Endothelial cell of umbilical vein (primary cell): Measurements from ENCODE around the gene AIRE. TPM values are rescaled to one million over a fixed set of nuclear protein-coding genes. Genes with fewer than 3 reads are reported as not detected.

Experiments used
- BruUV-seq: library from RNA; stranded (reverse); fragments of 400-500 nt; replicated peaks from 2 replicates; lab custom pipeline; 2021; lab: Mats Ljungman, UMichigan
- CTCF ChIA-PET: fragments of 300-600, 350-600 bp; sonication (Branson Sonifier 250); formaldehyde crosslinking; loops from one replicate; lab custom pipeline; 2021; ENCODE audit warnings: antibody characterized with exemption, inconsistent platforms; lab: Charles Lee
- POLR2A ChIA-PET: fragments of 300-600, 350-600 bp; sonication (Branson Sonifier 250); formaldehyde crosslinking; loops from one replicate; lab custom pipeline; 2021; ENCODE audit warnings: antibody characterized with exemption, inconsistent platforms; lab: Charles Lee
- DNase-seq: peaks from one replicate; pipeline ENCODE4 v3.0.0-alpha.2; 2011; ENCODE audit warnings: low read depth, low spot score
- FAIRE-seq: peaks from 2 replicates; lab custom pipeline; 2011; peaks lifted over from hg19 to GRCh38; lab: Jason Lieb, UNC
- H2AFZ ChIP-seq: 2 replicates; pipeline ENCODE4 v1.6.0; 2012; ENCODE audit warnings: low read depth, low read length, control low read depth, inconsistent platforms
- H3K27ac ChIP-seq: 2 replicates; pipeline ENCODE4 v1.5.1; 2011; ENCODE audit warnings: low read depth, mild to moderate bottlenecking, control low read depth, low read length, moderate library complexity; ENCODE audit not compliant: insufficient read depth
- H3K27me3 ChIP-seq, 2 experiments: 2 replicates each; pipeline versions ENCODE4 v1.6.0 to v1.6.1; 2011; ENCODE audit warnings: low read length in 2 of 2, mixed read lengths in 1 of 2; ENCODE audit not compliant: control insufficient read depth in 2 of 2, insufficient read depth in 2 of 2
- H3K36me3 ChIP-seq, 2 experiments: 2 replicates in 1 of 2; 3 replicates in 1 of 2; pipeline ENCODE4 v1.5.1; 2011; ENCODE audit warnings: low read length in 2 of 2, mild to moderate bottlenecking in 1 of 2, moderate library complexity in 1 of 2; ENCODE audit not compliant: control insufficient read depth in 2 of 2, insufficient read depth in 2 of 2; ENCODE audit errors: extremely low read depth in 1 of 2
- H3K4me1 ChIP-seq: 3 replicates; pipeline ENCODE4 v1.5.1; 2011; ENCODE audit warnings: mild to moderate bottlenecking, low read length; ENCODE audit not compliant: control insufficient read depth, insufficient read depth; ENCODE audit errors: extremely low read depth
- H3K4me2 ChIP-seq: 2 replicates; pipeline ENCODE4 v1.6.1; 2011; ENCODE audit warnings: low read length, control low read depth, mixed read lengths; ENCODE audit not compliant: insufficient read depth
- H3K4me3 ChIP-seq, 3 experiments: fragments of 200-600 bp in 1 of 3; sonication (generic), shearing (Covaris generic) in 1 of 3; replicated peaks in 1 of 3; 2 replicates each; pipeline ENCODE4 v1.5.1; 2011 to 2016; ENCODE audit warnings: control low read depth in 3 of 3, low read length in 3 of 3, mild to moderate bottlenecking in 2 of 3, inconsistent platforms in 1 of 3, low read depth in 1 of 3, moderate library complexity in 1 of 3; ENCODE audit not compliant: insufficient read depth in 1 of 3
- H3K79me2 ChIP-seq: 2 replicates; pipeline ENCODE4 v1.6.0; 2012; ENCODE audit warnings: low read length, inconsistent platforms; ENCODE audit not compliant: control insufficient read depth, insufficient read depth
- H3K9ac ChIP-seq: replicated peaks from 2 replicates; pipeline ENCODE3; 2011; ENCODE audit warnings: low read length, control low read depth; ENCODE audit not compliant: insufficient read depth; ENCODE audit errors: extremely low read depth
- H3K9me1 ChIP-seq: replicated peaks from 3 replicates; pipeline ENCODE4 v1.6.0; 2011; ENCODE audit warnings: mild to moderate bottlenecking, low read length; ENCODE audit not compliant: control insufficient read depth, insufficient read depth; ENCODE audit errors: extremely low read depth
- H3K9me3 ChIP-seq: replicated peaks from 2 replicates; pipeline ENCODE4 v1.5.1; 2012; ENCODE audit warnings: low read length, inconsistent platforms; ENCODE audit not compliant: control insufficient read depth, insufficient read depth
- H4K20me1 ChIP-seq: replicated peaks from 2 replicates; pipeline ENCODE3; 2011; ENCODE audit warnings: mild to moderate bottlenecking, low read length; ENCODE audit not compliant: control insufficient read depth, insufficient read depth; ENCODE audit errors: extremely low read depth
- CTCF ChIP-seq, 2 donors: IDR thresholded peaks; 1 replicate in 1 of 2; 2 replicates in 1 of 2; pipeline ENCODE4 v1.5.1; 2011; ENCODE audit warnings: low read length in 2 of 2, mild to moderate bottlenecking in 2 of 2, moderate library complexity in 2 of 2, control low read depth in 1 of 2, inconsistent platforms in 1 of 2, low read depth in 1 of 2; ENCODE audit not compliant: insufficient read depth in 1 of 2; ENCODE audit errors: extremely low read depth in 1 of 2
- EZH2 ChIP-seq: IDR thresholded peaks from 2 replicates; pipeline ENCODE4 v1.6.1; 2012; ENCODE audit warnings: borderline replicate concordance, low read depth, mild to moderate bottlenecking, moderate library complexity, low read length, inconsistent platforms; ENCODE audit not compliant: severe bottlenecking
- FOS ChIP-seq: IDR thresholded peaks from 2 replicates; pipeline ENCODE4 v1.6.1; 2011; ENCODE audit warnings: mild to moderate bottlenecking, low read length, moderate library complexity, borderline replicate concordance; ENCODE audit not compliant: insufficient read depth
- GATA2 ChIP-seq: IDR thresholded peaks from 2 replicates; pipeline ENCODE4 v1.7.0; 2011; ENCODE audit warnings: low read depth, mild to moderate bottlenecking, moderate library complexity, mixed read lengths, low read length; ENCODE audit not compliant: insufficient read length, insufficient read depth
- JUN ChIP-seq: IDR thresholded peaks from 2 replicates; pipeline ENCODE4 v1.6.1; 2011; ENCODE audit warnings: borderline replicate concordance, low read depth; ENCODE audit not compliant: insufficient read length, insufficient read depth
- MAX ChIP-seq: IDR thresholded peaks from 2 replicates; pipeline ENCODE4 v1.6.1; 2011; ENCODE audit not compliant: insufficient read depth, insufficient read length
- MYC ChIP-seq: IDR thresholded peaks from one replicate; pipeline ENCODE4 v1.6.1; 2011; ENCODE audit warnings: mild to moderate bottlenecking, low read depth, low read length
- POLR2A ChIP-seq: IDR thresholded peaks from 2 replicates; pipeline ENCODE4 v1.6.1; 2012; ENCODE audit warnings: low read depth, mild to moderate bottlenecking, control low read depth, low read length
- POLR2AphosphoS5 ChIP-seq: IDR thresholded peaks from 2 replicates; pipeline ENCODE4 v1.6.1; 2012; ENCODE audit warnings: low read depth, mild to moderate bottlenecking, control low read depth, low read length, moderate library complexity; ENCODE audit not compliant: insufficient read depth
- dilution Hi-C: fragments of 300-500 bp; cut with MboI; formaldehyde crosslinking; loops from one replicate; pipeline ENCODE4 v1.15.0; 2019; ENCODE audit warnings: low sequenced_read_pairs; ENCODE audit not compliant: extremely low pct_ligation_motif_present
- intact Hi-C: fragments of 100-400 bp; cut with micrococcal nuclease; formaldehyde crosslinking; loops from one replicate; pipeline ENCODE4 v1.10.0; 2022
- polyA plus RNA-seq, 4 experiments: library from polyadenylated mRNA; depleted of rRNA in 3 of 4; stranded (reverse) in 3 of 4; unstranded in 1 of 4; fragments of >200 nt; gene quantifications; 2 replicates each; pipeline versions ENCODE4 v1.2.1 to v1.2.3, GENCODE V29; 2011 to 2012; ENCODE audit warnings: missing spikeins in 1 of 4
- total RNA-seq: library from RNA; stranded (reverse); gene quantifications from 2 replicates; pipeline ENCODE4 v1.2.3, GENCODE V29; 2021

Gene AIRE
- total and polyA plus RNA-seq, 2 donors (not counting 3 experiments of a cell fraction or from before 2014, with no cell fraction given) = 0.04 to 0.11 TPM

GRCh38 chr21:44261675-44262295, 23.9 kb upstream of the AIRE start, which contains the start of gene DNMT3L:
Gene DNMT3L, minus strand, starts transcription at chr21:44261897. Its CDS starts 638 bp downstream, at chr21:44261259.
- Histone ChIP-seq H3K27ac (no peak within 1 kb of the TSS), H4K20me1 (no peaks in the 10 kb centered on the region), H3K4me1 (no peaks in the 10 kb centered on the region), H3K27me3 (peaks cover 0 to 2% of the 10 kb centered on the region in 2 experiments), H3K79me2 (no peaks in the 10 kb centered on the region), H3K36me3 (no peaks in the 10 kb centered on the region), H3K9me3 (no peaks in the 10 kb centered on the region), H3K4me3 (no peak within 1 kb of the TSS), H3K4me2 (no peak within 1 kb of the TSS), H2AFZ (no peak within 1 kb of the TSS), H3K9me1 (no peaks in the 10 kb centered on the region), H3K9ac (no peak within 1 kb of the TSS)
- no peak for TF ChIP-seq POLR2AphosphoS5
- no peak for TF ChIP-seq MAX
- no peak for TF ChIP-seq MYC
- no peak for TF ChIP-seq JUN
- no peak for TF ChIP-seq CTCF (IDR thresholded peaks at IDR 0.05; ENCODE audit: extremely low read depth in 1 of 2, insufficient read depth in 1 of 2, low read depth in 1 of 2, low read length in 2 of 2)
- TF ChIP-seq POLR2A = no peak
- no peak for TF ChIP-seq EZH2
- no peak for TF ChIP-seq FOS
- TF ChIP-seq GATA2 = no peak
- no peak for DNase-seq
- dilution Hi-C loops = no loop called here
- FAIRE-seq = no peak
- POLR2A ChIA-PET = no interaction called here
- no TSS peak for BruUV-seq
- intact Hi-C loops = no loop called here
- CTCF ChIA-PET = no interaction called here
